Measurements from ENCODE around the gene TSEN2.

DNA sequence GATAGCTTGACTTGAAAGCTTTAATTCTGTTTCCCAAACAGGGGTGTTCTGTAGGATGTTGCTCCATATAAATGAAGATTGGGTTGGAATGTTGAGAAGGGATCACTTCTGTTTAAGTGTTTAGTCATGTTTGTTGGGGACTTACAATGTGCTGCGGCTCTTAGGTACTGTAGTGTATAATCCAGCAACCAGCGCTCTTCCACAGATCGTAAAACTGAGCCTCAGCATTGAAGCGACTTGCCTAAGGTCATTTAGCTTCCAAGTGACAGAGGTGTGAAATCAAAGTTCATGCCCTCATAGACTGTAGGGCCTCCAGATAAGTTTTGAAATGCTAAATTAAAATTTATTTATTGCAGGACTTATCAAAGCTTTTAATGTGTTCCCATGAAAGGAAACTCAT is 74.4 kb downstream of the TSEN2 start:
- TF ChIP-seq POLR2A (IDR thresholded peaks at IDR 0.05) (no peak), CTCF (IDR thresholded peaks at IDR 0.05) (no peak)
